ENCODE data around the gene SULT1B1. TPM values are rescaled to one million over a fixed set of nuclear protein-coding genes. Genes with fewer than 3 reads are reported as not detected.

SULT1B1 gene
- total RNA-seq, 1 donor from 2014 or later: 0.89 TPM

GRCh38 chr4:69713593-69713992 lies 46.8 kb downstream of the SULT1B1 start:
- DNase-seq (no peak), ATAC-seq (ENCODE audit: poor library complexity) (no peak)
- intact Hi-C loops (cut with DNase I): no loop called here

- intact Hi-C loops (cut with DNase I): no loop called here
- DNase-seq: no peak
- no peak for ATAC-seq (ENCODE audit: poor library complexity)
These were observed 49.8 kb downstream of the SULT1B1 start for GRCh38 chr4:69710580-69710979.

- intact Hi-C loops (cut with DNase I): no loop called here
- DNase-seq: no peak
- ATAC-seq (ENCODE audit: poor library complexity): no peak
These were observed 52.2 kb downstream of the SULT1B1 start for GRCh38 chr4:69708211-69708610.

GRCh38 chr4:69707807-69708206 lies 52.6 kb downstream of the SULT1B1 start:
- intact Hi-C loops (cut with DNase I): no loop called here
- ATAC-seq (ENCODE audit: poor library complexity) (no peak), DNase-seq (no peak)

GRCh38 chr4:69702201-69702600 lies 58.2 kb downstream of the SULT1B1 start:
- DNase-seq (no peak), ATAC-seq (ENCODE audit: poor library complexity) (no peak)
- intact Hi-C loops (cut with DNase I): no loop called here

- ATAC-seq (ENCODE audit: poor library complexity) (no peak), DNase-seq (no peak)
- intact Hi-C loops (cut with DNase I): no loop called here
These were observed 58.7 kb downstream of the SULT1B1 start for GRCh38 chr4:69701696-69702095.

- ATAC-seq (ENCODE audit: poor library complexity): no peak
- intact Hi-C loops (cut with DNase I): no loop called here
- DNase-seq: no peak
These were observed 62.7 kb downstream of the SULT1B1 start for GRCh38 chr4:69697536-69698242.

GRCh38 chr4:69689599-69689998 lies 70.8 kb downstream of the SULT1B1 start:
- DNase-seq (no peak), ATAC-seq (ENCODE audit: poor library complexity) (no peak)
- intact Hi-C loops (cut with DNase I): loop anchor here (10.0 kb wide), 1 partner anchor 195 kb away; no protein-coding TSS in a partner anchor

- ATAC-seq (ENCODE audit: poor library complexity): no peak
- DNase-seq: no peak
- intact Hi-C loops (cut with DNase I): loop anchor here (10.0 kb wide), 1 partner anchor 200 kb away; no protein-coding TSS in a partner anchor
These were observed 75.6 kb downstream of the SULT1B1 start for GRCh38 chr4:69684804-69685203.

Other genes with a start within 250 kb of the SULT1B1 start
- not detected for gene UGT2A2, start 121.0 kb downstream of the SULT1B1 start, total RNA-seq
- gene UGT2A1, start 107.4 kb downstream of the SULT1B1 start, total RNA-seq: not detected
- gene SULT1E1, start 99.5 kb upstream of the SULT1B1 start, total RNA-seq: not detected
- gene CSN1S1, start 170.4 kb upstream of the SULT1B1 start, total RNA-seq: not detected
- not detected for gene CSN2, start 205.1 kb upstream of the SULT1B1 start, total RNA-seq
- gene STATH, start 235.3 kb upstream of the SULT1B1 start, total RNA-seq: not detected

Measured in Right ventricle myocardium superior (tissue), 1 donor.